Measurements from ENCODE around the gene OR6C75. TPM values are rescaled to one million over a fixed set of nuclear protein-coding genes. Genes with fewer than 3 reads are reported as not detected.

OR6C75 gene
- total RNA-seq, 4 donors from 2014 or later, result not detected

DNA sequence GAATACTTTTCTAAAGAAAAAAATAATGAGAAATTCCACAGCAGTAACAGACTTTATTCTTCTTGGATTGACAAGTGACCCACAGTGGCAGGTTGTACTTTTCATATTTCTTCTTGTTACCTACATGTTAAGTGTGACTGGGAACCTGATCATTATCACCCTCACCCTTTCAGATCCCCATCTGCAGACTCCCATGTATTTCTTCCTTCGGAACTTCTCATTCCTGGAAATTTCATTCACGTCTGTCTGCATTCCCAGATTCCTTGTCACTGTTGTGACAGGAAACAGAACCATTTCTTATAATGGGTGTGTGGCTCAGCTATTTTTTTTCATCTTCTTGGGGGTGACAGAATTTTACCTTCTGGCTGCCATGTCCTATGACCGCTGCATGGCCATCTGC, 2.3 kb downstream of the OR6C75 start:
- TF ChIP-seq EP300 (IDR thresholded peaks at IDR 0.05) (no peak), POLR2A (IDR thresholded peaks at IDR 0.05; ENCODE audit: low read depth) (no peak), POLR2AphosphoS5 (IDR thresholded peaks at IDR 0.05) (no peak)
- TF ChIP-seq, protein P1, sequence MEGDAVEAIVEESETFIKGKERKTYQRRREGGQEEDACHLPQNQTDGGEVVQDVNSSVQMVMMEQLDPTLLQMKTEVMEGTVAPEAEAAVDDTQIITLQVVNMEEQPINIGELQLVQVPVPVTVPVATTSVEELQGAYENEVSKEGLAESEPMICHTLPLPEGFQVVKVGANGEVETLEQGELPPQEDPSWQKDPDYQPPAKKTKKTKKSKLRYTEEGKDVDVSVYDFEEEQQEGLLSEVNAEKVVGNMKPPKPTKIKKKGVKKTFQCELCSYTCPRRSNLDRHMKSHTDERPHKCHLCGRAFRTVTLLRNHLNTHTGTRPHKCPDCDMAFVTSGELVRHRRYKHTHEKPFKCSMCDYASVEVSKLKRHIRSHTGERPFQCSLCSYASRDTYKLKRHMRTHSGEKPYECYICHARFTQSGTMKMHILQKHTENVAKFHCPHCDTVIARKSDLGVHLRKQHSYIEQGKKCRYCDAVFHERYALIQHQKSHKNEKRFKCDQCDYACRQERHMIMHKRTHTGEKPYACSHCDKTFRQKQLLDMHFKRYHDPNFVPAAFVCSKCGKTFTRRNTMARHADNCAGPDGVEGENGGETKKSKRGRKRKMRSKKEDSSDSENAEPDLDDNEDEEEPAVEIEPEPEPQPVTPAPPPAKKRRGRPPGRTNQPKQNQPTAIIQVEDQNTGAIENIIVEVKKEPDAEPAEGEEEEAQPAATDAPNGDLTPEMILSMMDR (IDR thresholded peaks at IDR 0.05), result no peak
- intact Hi-C loops (cut with DNase I), result no loop called here
- H3K9me3 ChIP-seq, result no peaks in the 10 kb centered on the region
- no peaks in the 10 kb centered on the region for H3K4me1 ChIP-seq
- no peaks in the 10 kb centered on the region for H3K36me3 ChIP-seq
- 80% methylated on average over 3 of the region's 3 CpGs for WGBS
- H3K27ac ChIP-seq (replicated peaks in 1 of 4), result no peak overlapping the region
- H3K27me3 ChIP-seq, result no peaks in the 10 kb centered on the region
- no peak for DNase-seq (ENCODE audit: extremely low spot score)
- no peak overlapping the region for H3K4me3 ChIP-seq

DNA sequence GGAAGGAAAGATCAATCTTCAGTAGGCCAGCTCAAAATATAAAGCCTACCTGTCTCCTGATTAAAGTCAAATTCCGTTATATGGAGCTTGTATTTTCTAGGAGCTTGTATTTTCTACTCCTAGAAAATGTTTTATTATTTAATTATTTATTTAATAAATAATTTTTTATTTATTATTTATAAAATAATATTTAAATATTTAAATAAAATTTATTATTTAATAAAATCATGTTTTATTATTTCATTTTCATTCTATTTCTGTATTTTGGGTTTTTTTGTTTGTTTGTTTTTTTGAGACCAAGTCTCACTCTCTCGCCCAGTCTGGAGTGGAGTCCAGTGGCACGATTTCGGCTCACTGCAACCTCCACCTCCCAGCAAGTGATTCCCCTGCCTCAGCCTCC, 9.7 kb downstream of the OR6C75 start:
- H3K9me3 ChIP-seq, result no peaks in the 10 kb centered on the region
- H3K27me3 ChIP-seq, result no peaks in the 10 kb centered on the region
- intact Hi-C loops (cut with DNase I), result no loop called here
- no peaks in the 10 kb centered on the region for H3K36me3 ChIP-seq
- no peak for DNase-seq (ENCODE audit: extremely low spot score)
- WGBS, result 70% methylated on average over 4 of the region's 4 CpGs
- H3K4me3 ChIP-seq, result no peak overlapping the region
- TF ChIP-seq, protein P1 (IDR thresholded peaks at IDR 0.05), result no peak
- no peak for TF ChIP-seq EP300 (IDR thresholded peaks at IDR 0.05)
- TF ChIP-seq POLR2AphosphoS5 (IDR thresholded peaks at IDR 0.05), result no peak
- TF ChIP-seq POLR2A (IDR thresholded peaks at IDR 0.05; ENCODE audit: low read depth), result no peak
- H3K4me1 ChIP-seq, result no peaks in the 10 kb centered on the region
- H3K27ac ChIP-seq (replicated peaks in 1 of 4), result no peak overlapping the region

DNA sequence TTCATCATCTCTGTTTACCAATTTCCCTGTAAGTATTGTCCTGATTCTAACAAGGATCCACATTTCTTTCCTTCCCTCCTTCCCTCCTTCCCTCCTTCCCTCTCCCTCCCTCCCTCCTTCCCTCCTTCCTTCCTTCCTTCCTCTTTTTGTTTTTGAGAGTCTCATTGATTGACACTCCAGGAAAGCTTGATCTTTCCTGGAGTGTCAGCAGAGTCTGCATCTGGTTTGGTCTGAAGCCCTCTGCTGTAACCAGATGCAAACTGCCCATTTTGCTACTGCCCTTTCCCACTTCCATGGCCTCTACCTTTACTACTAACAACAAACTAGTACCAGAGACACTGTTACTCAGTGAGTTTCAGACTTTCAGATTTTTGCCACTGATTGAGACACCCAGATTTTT, 23.1 kb downstream of the OR6C75 start:
- no peaks in the 10 kb centered on the region for H3K4me1 ChIP-seq
- H3K27ac ChIP-seq (replicated peaks in 1 of 4), result no peak overlapping the region
- no peaks in the 10 kb centered on the region for H3K9me3 ChIP-seq
- no peak overlapping the region for H3K4me3 ChIP-seq
- no peak for TF ChIP-seq POLR2AphosphoS5 (IDR thresholded peaks at IDR 0.05)
- no peak for TF ChIP-seq EP300 (IDR thresholded peaks at IDR 0.05)
- TF ChIP-seq POLR2A (IDR thresholded peaks at IDR 0.05; ENCODE audit: low read depth), result no peak
- H3K27me3 ChIP-seq, result no peaks in the 10 kb centered on the region
- intact Hi-C loops (cut with DNase I), result no loop called here
- DNase-seq (ENCODE audit: extremely low spot score), result no peak
- no peaks in the 10 kb centered on the region for H3K36me3 ChIP-seq

DNA sequence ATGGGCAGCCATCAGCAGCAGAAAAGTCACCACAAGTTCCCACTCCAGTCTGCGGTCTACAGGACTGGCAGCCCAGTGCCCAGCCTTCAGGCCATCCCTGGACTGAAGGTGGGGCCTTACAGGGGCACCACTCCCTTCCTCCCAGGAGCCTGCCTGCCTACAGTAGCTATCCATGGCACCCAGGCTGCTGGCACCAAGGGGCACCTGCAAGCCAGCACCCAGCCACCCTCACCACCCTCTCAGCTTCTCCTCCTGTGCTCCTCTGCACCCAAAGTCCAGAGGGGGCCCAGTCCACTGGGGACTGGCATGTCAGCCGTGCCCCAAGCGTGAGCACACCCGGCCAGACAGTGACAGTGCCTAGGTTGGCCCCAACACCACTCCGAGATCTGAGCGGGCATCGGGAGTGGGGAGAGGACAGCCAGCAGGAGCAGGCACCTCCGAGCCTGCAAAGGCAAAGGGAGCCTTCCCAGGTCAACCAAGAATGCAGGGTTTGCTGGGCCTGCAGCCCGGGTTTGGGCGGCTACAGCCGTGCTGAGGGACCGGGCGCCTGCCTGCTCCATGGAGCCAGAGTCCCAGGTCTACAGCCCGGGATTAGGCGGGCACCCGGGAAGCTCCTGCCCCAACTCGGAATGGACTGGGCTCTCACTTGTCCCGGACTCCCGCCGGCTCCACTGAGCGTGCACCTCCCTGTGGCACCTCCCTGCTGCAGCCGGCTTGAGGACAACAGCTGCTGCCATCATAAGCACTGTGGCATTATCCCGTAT, 29.4 kb downstream of the OR6C75 start:
- TF ChIP-seq POLR2AphosphoS5 (IDR thresholded peaks at IDR 0.05) (no peak), POLR2A (IDR thresholded peaks at IDR 0.05; ENCODE audit: low read depth) (no peak), EP300 (IDR thresholded peaks at IDR 0.05) (no peak)
- TF ChIP-seq, protein P1 (IDR thresholded peaks at IDR 0.05), result no peak
- no peak for DNase-seq (ENCODE audit: extremely low spot score)
- Histone ChIP-seq H3K9me3 (no peaks in the 10 kb centered on the region), H3K4me3 (no peak overlapping the region), H3K4me1 (no peaks in the 10 kb centered on the region), H3K27ac (replicated peaks in 1 of 4) (no peak overlapping the region), H3K36me3 (no peaks in the 10 kb centered on the region), H3K27me3 (no peaks in the 10 kb centered on the region)
- intact Hi-C loops (cut with DNase I), result no loop called here
- WGBS, result 78% methylated on average over 12 of the region's 23 CpGs

DNA sequence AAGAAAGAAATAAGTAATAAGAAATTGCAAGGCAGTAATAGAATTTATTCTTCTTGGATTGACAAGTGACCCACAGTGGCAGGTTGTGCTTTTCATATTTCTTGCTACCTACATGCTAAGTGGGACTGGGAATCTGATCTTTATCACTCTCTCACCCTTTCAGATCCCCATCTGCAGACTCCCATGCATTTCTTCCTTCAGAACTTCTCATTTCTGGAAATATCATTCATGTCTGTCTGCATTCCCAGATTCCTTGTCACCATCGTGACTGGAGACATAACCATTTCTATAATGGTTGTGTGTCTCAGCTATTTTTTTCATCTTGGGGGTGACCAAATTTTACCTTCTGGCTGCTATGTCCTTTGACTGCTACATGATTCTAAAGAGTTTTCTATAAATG, 33.6 kb downstream of the OR6C75 start:
- DNase-seq (ENCODE audit: extremely low spot score), result no peak
- no peak overlapping the region for H3K27ac ChIP-seq (replicated peaks in 1 of 4)
- intact Hi-C loops (cut with DNase I), result no loop called here
- H3K4me1 ChIP-seq, result no peaks in the 10 kb centered on the region
- no peaks in the 10 kb centered on the region for H3K9me3 ChIP-seq
- H3K4me3 ChIP-seq, result no peak overlapping the region
- no peaks in the 10 kb centered on the region for H3K36me3 ChIP-seq
- WGBS, result 54% methylated on average over 1 of the region's 1 CpG
- no peaks in the 10 kb centered on the region for H3K27me3 ChIP-seq
- TF ChIP-seq, protein P1 (IDR thresholded peaks at IDR 0.05), result no peak
- TF ChIP-seq POLR2AphosphoS5 (IDR thresholded peaks at IDR 0.05), result no peak
- no peak for TF ChIP-seq EP300 (IDR thresholded peaks at IDR 0.05)
- no peak for TF ChIP-seq POLR2A (IDR thresholded peaks at IDR 0.05; ENCODE audit: low read depth)

Data from esophagus muscularis mucosa (tissue), 4 donors.